ENCODE measurements around the gene ACVRL1.

DNA sequence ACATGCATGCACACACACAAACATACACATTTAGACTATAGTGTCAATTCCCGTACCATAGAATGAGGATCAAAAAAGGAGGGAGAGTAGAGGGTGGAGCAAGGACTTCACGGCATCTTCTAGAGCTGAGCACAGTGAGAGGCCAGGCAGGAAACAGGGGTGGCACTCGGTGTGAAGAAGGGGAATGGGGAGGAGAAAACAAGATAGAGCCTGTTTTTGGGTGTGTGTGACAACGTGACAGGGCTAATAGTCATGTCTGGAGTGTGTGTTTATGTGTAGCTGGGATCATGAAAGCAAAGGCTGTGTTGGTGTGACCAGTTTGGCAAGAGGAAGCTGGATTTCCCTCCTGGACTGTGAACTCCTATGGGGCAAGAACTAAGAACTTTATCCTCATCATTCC lies 34.3 kb downstream of the ACVRL1 start:
- TF ChIP-seq, protein P1, sequence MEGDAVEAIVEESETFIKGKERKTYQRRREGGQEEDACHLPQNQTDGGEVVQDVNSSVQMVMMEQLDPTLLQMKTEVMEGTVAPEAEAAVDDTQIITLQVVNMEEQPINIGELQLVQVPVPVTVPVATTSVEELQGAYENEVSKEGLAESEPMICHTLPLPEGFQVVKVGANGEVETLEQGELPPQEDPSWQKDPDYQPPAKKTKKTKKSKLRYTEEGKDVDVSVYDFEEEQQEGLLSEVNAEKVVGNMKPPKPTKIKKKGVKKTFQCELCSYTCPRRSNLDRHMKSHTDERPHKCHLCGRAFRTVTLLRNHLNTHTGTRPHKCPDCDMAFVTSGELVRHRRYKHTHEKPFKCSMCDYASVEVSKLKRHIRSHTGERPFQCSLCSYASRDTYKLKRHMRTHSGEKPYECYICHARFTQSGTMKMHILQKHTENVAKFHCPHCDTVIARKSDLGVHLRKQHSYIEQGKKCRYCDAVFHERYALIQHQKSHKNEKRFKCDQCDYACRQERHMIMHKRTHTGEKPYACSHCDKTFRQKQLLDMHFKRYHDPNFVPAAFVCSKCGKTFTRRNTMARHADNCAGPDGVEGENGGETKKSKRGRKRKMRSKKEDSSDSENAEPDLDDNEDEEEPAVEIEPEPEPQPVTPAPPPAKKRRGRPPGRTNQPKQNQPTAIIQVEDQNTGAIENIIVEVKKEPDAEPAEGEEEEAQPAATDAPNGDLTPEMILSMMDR (IDR thresholded peaks at IDR 0.05; ENCODE audit: poor library complexity): no peak
- no peak for TF ChIP-seq EZH2phosphoT487 (IDR thresholded peaks at IDR 0.05; ENCODE audit: low read depth, severe bottlenecking, unreplicated experiment)
